HG02943 (cell line): ENCODE data around the gene FAM117B.
"Not testable (repeated sequence)": the region's sequence is repeated elsewhere in the genome, so short reads cannot be mapped to it uniquely, and the experiment has no call there.

ENCODE experiments used
- ATAC-seq: cut with Tn5 transposase; IDR thresholded peaks from one replicate; pipeline ENCODE4 v1.9.1; 2021; ENCODE audit warnings: mild to moderate bottlenecking, low read depth, moderate library complexity; ENCODE audit not compliant: unreplicated experiment

The FAM117B gene

GRCh38 chr2:202695166-202695565 is 60.4 kb downstream of the FAM117B start:
- no peak for ATAC-seq

GRCh38 chr2:202700075-202700901 is 65.5 kb downstream of the FAM117B start:
- ATAC-seq = no peak

DNA sequence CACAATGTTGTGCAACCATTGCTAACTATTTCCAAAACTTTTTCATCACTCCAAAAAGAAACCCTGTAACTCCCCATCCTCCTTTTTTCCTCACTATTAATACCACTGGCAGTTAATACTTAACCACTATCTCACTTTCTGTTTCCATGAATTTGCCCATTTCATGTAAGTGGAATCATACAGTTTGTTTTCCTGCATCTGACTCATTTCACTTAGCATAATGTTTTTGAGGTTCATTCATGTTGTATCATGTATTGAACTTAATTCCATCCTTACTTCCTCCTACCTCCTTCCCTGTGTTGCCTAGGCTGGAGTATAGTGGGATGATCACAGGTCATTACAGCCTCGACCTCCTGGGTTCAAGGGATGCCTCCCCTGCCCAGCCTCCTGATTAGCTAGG is 68.3 kb downstream of the FAM117B start:
- no peak for ATAC-seq

GRCh38 chr2:202704248-202704647 is 69.5 kb downstream of the FAM117B start:
- no peak for ATAC-seq

DNA sequence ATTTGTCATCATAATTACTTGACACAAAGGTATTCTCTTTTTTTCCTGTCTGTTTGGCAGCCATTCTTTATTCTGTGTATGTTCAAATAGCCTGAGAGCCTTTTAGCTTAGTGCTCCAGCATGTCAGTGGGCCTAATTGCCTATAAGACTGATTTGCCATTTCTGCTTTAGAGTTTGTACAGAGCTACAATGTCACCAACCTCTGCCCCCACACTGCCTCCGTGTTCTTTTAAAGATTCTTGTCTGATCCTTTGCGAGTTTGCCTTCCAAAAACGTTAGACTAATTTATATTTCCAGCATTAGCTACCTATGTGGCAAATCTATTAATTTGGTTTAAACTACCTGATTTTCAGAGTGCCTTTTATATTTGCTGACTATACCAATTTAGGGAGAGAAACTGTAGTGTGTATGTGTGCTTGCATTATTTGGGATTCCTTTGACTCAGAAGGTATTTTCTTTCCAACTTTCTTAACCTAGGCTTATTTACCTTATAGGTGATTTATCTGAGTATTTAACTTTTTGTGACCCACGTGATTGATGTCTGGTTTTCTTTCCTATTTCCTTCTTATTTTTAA is 70.8 kb downstream of the FAM117B start:
- ATAC-seq = no peak

DNA sequence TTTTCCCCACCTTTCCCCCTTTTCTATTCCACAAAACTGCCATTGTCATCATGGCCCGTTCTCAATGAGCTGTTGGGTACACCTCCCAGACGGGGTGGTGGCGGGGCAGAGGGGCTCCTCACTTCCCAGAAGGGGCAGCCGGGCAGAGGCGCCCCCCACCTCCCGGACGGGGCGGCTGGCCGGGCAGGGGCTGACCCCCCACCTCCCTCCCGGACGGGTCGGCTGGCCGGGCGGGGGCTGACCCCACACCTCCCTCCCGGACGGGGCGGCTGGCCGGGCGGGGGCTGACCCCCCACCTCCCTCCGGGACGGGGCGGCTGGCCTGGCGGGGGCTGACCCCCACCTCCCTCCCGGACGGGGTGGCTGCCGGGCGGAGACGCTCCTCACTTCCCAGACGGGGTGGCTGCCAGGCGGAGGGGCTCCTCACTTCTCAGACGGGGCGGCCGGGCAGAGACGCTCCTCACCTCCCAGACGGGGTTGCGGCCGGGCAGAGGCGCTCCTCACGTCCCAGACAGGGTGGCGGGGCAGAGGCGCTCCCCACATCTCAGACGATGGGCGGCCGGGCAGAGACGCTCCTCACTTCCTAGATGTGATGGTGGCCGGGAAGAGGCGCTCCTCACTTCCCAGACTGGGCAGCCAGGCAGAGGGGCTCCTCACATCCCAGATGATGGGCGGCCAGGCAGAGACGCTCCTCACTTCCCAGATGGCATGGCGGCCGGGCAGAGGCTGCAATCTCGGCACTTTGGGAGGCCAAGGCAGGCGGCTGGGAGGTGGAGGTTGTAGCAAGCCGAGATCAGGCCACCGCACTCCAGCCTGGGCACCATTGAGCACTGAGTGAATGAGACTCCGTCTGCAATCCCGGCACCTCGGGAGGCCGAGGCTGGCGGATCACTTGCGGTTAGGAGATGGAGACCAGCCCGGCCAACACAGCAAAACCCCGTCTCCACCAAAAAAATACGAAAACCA is 80.5 kb downstream of the FAM117B start:
- ATAC-seq = not testable (repeated sequence)

- ATAC-seq = no peak
These were observed 81.4 kb downstream of the FAM117B start for GRCh38 chr2:202716114-202716718.

- ATAC-seq = no peak
These were observed 82.3 kb downstream of the FAM117B start for GRCh38 chr2:202716953-202717597.

DNA sequence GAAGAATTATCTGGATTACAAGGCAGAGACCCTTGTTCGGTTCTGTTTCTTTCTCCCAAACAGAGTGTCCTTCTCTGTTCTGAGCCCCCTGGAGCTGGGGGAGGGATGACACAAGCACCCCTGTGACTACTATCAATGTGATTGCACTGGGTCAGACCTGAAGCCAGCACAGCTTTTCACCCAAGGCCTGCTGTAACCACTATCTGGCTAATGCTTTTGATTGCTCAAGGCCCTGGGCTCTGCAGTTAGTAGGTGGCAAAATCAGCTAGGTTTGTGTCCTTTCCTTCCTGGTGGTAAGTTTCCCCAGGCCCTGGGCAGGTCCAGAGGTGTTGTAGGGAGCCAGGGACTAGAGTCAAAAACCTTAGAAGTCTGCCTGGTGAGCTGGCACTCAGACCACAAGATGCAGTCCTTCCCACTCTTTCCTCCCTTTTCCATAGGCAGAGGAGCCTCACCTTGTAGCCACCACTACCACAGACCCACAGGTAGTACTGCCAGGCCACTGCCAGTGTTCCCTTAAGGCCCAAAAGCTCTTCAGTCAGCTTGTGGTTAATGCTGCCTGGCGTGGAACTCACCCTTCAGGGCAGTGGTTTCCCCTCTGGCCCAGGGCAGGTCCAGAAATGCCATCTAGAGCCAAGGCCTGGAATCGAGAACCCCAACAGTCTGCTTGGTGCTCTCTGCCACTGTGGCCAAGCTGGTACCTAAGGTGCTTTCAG is 83.0 kb downstream of the FAM117B start:
- no peak for ATAC-seq

GRCh38 chr2:202718614-202719013 is 83.8 kb downstream of the FAM117B start:
- ATAC-seq = no peak

DNA sequence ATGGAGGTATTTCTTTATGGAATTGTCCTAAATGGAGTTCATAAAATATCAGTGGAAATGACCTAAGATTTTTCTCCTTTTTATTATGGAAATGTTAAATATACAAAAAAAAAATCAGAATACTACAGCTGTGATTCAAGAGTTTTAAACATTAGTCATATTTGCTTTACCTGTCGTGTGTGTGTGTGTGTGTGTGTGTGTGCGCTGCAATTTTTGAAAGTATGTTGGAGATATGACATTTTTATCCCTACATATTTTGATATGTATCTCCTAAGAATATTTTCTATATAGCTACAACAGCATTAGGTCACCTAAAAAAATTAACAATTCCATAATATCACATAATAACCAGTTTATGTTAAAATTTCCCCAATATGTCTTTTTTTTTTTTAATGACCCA is 85.5 kb downstream of the FAM117B start:
- no peak for ATAC-seq

DNA sequence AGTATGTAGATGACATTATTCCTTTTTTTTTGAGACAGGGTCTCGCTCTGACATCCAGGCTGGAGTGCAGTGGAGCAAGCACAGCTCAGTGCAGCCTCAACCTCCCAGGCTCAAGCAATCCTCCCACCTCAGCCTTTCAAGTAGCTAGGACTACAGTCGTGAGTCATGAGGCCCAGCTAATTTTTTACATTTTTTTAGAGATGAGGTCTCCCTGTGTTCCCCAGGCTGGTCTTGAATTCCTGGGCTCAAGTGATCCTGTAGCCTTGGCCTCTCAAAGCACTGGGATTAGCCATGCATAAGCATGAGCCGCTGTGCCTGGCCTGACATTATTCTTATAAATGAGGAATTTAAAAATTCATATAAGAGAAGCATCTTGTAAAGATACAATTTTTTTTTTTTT is 86.9 kb downstream of the FAM117B start:
- ATAC-seq = no peak

- ATAC-seq = no peak
These were observed 89.0 kb downstream of the FAM117B start for GRCh38 chr2:202723746-202724145.

DNA sequence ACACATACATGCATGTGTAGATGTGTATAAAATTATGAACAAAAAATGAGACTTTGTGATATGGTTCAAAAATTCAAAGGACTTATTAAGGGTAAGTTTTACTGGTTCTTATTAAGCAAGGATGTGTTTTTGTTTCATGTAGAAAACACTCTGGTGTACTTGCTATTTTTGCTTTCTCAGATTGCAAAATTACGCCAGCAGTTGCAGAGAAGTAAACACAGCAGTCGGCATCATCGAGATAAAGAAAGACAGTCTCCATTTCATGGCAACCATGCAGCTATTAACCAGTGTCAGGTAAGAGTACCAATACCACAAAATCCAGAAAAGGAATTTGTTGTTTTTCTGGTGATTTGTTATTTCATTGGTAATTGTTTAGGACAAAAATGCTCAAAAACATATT is 91.3 kb downstream of the FAM117B start:
- ATAC-seq = no peak

GRCh38 chr2:202736826-202737225 is 102.1 kb downstream of the FAM117B start:
- ATAC-seq = no peak

DNA sequence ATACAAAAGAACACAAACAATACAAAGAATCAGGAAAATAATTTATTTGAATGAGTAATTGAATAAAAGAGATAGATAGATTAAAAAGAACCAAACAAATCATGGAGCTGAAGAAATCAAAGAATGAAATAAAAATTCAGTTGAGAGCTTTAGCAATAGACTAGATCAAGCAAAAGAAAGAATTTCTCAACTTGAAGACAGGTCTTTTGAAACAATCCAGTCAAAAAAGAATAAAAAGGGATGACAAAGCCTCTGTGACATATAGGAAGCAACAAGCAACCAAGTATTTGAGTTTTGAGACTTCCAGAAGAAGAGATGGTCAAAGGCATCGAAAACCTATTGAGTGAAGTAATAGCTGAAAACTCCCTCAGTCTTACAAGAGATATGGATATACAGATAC is 108.8 kb downstream of the FAM117B start:
- ATAC-seq = no peak

GRCh38 chr2:202749477-202749876 is 114.7 kb downstream of the FAM117B start:
- no peak for ATAC-seq

DNA sequence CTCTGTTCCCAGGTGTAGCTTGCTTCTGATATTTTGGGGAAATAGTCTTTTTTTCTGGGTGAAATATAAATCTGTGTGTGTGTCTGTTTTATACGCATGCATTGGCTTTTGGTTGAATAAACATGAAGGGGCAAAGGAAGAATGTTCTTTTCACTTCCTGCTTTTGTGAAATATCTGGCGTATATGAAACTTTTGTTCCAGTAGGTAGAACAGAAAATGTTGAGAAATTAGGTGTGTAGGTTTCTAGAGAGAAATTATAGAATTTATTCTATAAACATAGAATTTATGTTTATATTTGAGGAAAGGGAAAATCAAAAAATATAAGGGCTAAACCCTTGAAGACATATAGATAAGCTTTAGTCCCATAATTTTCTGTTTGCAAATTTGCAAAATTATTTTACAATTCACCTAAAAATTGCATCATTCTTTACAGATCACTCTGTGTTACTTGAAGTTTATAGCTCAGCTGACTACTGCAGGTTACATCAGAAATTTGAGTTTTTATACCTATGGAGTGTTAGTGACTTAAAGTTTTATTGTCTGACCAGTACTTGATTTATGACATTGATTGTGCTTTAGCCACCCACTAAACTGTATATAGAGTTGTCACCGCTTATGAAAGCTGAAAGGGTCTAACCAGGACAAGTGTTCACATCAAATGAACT is 116.1 kb downstream of the FAM117B start:
- ATAC-seq = no peak

DNA sequence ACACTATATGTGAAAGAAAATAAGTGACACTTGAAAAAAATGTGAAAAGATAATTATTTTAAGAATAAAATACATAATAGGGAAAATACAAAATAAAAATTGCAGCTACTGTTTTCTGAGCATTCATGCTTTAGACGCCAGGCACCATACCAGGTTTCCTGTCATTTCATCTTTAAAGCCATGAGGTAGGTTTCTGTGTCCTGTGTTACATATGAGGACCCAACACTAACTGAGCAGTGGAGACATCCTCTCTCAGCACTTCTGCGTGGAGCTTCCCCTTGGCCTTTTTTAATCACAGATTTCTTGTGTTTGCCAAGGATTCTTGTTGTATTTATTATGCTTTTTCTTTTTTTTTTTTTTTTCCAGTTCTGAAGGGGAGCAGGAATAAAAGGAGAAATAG is 117.3 kb downstream of the FAM117B start:
- no peak for ATAC-seq
